B cell (primary cell): ENCODE data around the gene INO80C. TPM values are rescaled to one million over a fixed set of nuclear protein-coding genes. Genes with fewer than 3 reads are reported as not detected.

Experiments used
- ATAC-seq: fragments of 200-7000 bp; cut with Tn5 transposase; one replicate; pipeline ENCODE4 v1.10.0; 2021; ENCODE audit warnings: low read depth, mild to moderate bottlenecking, moderate number of reproducible peaks, moderate library complexity
- CTCF ChIA-PET: fragments of 350-600 bp; sonication (Branson Sonifier 250); formaldehyde crosslinking; loops from one replicate; lab custom pipeline; 2021; ENCODE audit warnings: antibody characterized with exemption, inconsistent platforms; lab: Charles Lee
- POLR2A ChIA-PET: fragments of 350-600 bp; sonication (Branson Sonifier 250); formaldehyde crosslinking; loops from one replicate; lab custom pipeline; 2021; ENCODE audit warnings: antibody characterized with exemption; lab: Charles Lee
- DNase-seq: peaks from one replicate; pipeline ENCODE4 v3.0.0; 2013
- H2AFZ ChIP-seq: 2 replicates; pipeline ENCODE4 v1.6.1; 2012; ENCODE audit warnings: mild to moderate bottlenecking, low read depth, low read length; ENCODE audit not compliant: insufficient read depth, poor library complexity, severe bottlenecking
- H3K27ac ChIP-seq, 2 donors: 1 replicate in 1 of 2; 2 replicates in 1 of 2; pipeline ENCODE4 v1.5.1; 2012 to 2013; ENCODE audit warnings: low read length in 2 of 2, mild to moderate bottlenecking in 2 of 2, moderate library complexity in 1 of 2
- H3K27me3 ChIP-seq, 4 experiments: fragments of 200-600 bp in 1 of 4; sonication (generic) in 1 of 4; replicated peaks in 1 of 4; 1 replicate in 2 of 4; 2 replicates in 2 of 4; pipeline versions ENCODE4 v1.6.1 to v1.7.0; 2013 to 2016; ENCODE audit warnings: low read length in 3 of 4, mild to moderate bottlenecking in 2 of 4, mixed read lengths in 1 of 4, moderate library complexity in 1 of 4; ENCODE audit not compliant: insufficient read depth in 4 of 4, control insufficient read depth in 3 of 4; ENCODE audit errors: control extremely low read depth in 1 of 4
- H3K36me3 ChIP-seq, 2 experiments: replicated peaks in 1 of 2; 1 replicate in 1 of 2; 2 replicates in 1 of 2; pipeline versions ENCODE4 v1.6.1 to v1.7.1; 2013; ENCODE audit warnings: low read length in 1 of 2; ENCODE audit not compliant: insufficient read depth in 2 of 2, control insufficient read depth in 1 of 2; ENCODE audit errors: control extremely low read depth in 1 of 2, extremely low read depth in 1 of 2
- H3K4me1 ChIP-seq, 2 donors: fragments of 200-600 bp in 1 of 2; sonication (generic) in 1 of 2; 1 replicate in 1 of 2; 2 replicates in 1 of 2; pipeline versions ENCODE4 v1.5.1 to v1.6.1; 2013 to 2017; ENCODE audit warnings: low read length in 2 of 2; ENCODE audit not compliant: control insufficient read depth in 2 of 2, insufficient read depth in 2 of 2
- H3K4me2 ChIP-seq: replicated peaks from 2 replicates; pipeline ENCODE3; 2012; ENCODE audit warnings: mild to moderate bottlenecking, low read depth, low read length; ENCODE audit not compliant: poor library complexity, severe bottlenecking
- H3K4me3 ChIP-seq, 5 experiments: fragments of 200-600 bp in 1 of 5; sonication (generic) in 1 of 5; 1 replicate in 3 of 5; 2 replicates in 2 of 5; pipeline versions ENCODE4 v1.5.1 to v1.7.0; 2011 to 2016; ENCODE audit warnings: low read length in 4 of 5, mild to moderate bottlenecking in 4 of 5, low read depth in 2 of 5, control low read depth in 1 of 5, moderate library complexity in 1 of 5; ENCODE audit not compliant: insufficient read depth in 1 of 5; ENCODE audit errors: control extremely low read depth in 1 of 5, extremely low read depth in 1 of 5
- H3K79me2 ChIP-seq: fragments of 200-600 bp; sonication (generic); one replicate; pipeline ENCODE4 v1.6.0; 2016; ENCODE audit warnings: low read length; ENCODE audit not compliant: control insufficient read depth, insufficient read depth
- H3K9ac ChIP-seq: fragments of 200-600 bp; sonication (generic); 2 replicates; pipeline ENCODE4 v1.6.1; 2017; ENCODE audit warnings: mild to moderate bottlenecking, low read length, moderate library complexity
- H3K9me3 ChIP-seq, 3 donors: one replicate each; pipeline versions ENCODE4 v1.6.1 to v1.7.1; 2013; ENCODE audit warnings: low read length in 2 of 3; ENCODE audit not compliant: control insufficient read depth in 2 of 3, insufficient read depth in 1 of 3; ENCODE audit errors: control extremely low read depth in 1 of 3
- H4K20me1 ChIP-seq: 2 replicates; pipeline ENCODE4 v1.6.0; 2012; ENCODE audit warnings: mild to moderate bottlenecking, low read length; ENCODE audit not compliant: insufficient read depth, control insufficient read depth, poor library complexity, severe bottlenecking
- H3K27ac Mint-ChIP-seq: one replicate; pipeline ENCODE4 v1.8.0; 2021; ENCODE audit warnings: mixed read lengths
- H3K27me3 Mint-ChIP-seq: one replicate; pipeline ENCODE4 v1.8.0; 2021; ENCODE audit warnings: mixed read lengths
- H3K4me1 Mint-ChIP-seq: one replicate; pipeline ENCODE4 v1.8.0; 2021; ENCODE audit warnings: mixed read lengths
- H3K4me3 Mint-ChIP-seq: one replicate; pipeline ENCODE4 v1.8.0; 2021; ENCODE audit warnings: mixed read lengths
- H3K9me3 Mint-ChIP-seq: one replicate; pipeline ENCODE4 v1.8.0; 2022; ENCODE audit warnings: mixed read lengths; ENCODE audit not compliant: insufficient read depth
- EZH2 ChIP-seq: IDR thresholded peaks from 2 replicates; pipeline ENCODE4 v1.6.1; 2012; ENCODE audit warnings: borderline replicate concordance, low read depth, mild to moderate bottlenecking, moderate library complexity, low read length; ENCODE audit not compliant: insufficient read depth, poor library complexity, severe bottlenecking
- WGBS: methylation state at CpG from one replicate; pipeline ENCODE4 v1.1.5; 2013; ENCODE audit warnings: missing lambda C conversion rate; ENCODE audit not compliant: insufficient coverage; 5-methylcytosine and 5-hydroxymethylcytosine counted together
- intact Hi-C: fragments of 100-400 bp; cut with micrococcal nuclease; formaldehyde crosslinking; loops from one replicate; pipeline ENCODE4 v1.10.0; 2022
- polyA plus RNA-seq: library from polyadenylated mRNA; depleted of rRNA; stranded (reverse); fragments of >200 nt; gene quantifications from 2 replicates; pipeline ENCODE4 v1.2.3, GENCODE V29; 2012
- total RNA-seq, 2 donors: library from RNA; stranded (reverse); fragments of 120-200 nt in 1 of 2; gene quantifications; 1 replicate in 1 of 2; 2 replicates in 1 of 2; pipeline versions ENCODE4 v1.2.3 to v1.2.4, GENCODE V29; 2013 to 2022
- TF ChIP-seq, protein P1 (sequence below): fragments of 200-600 bp; IDR thresholded peaks from one replicate; pipeline ENCODE4 v1.8.0; 2022; ENCODE audit warnings: antibody characterized with exemption, mild to moderate bottlenecking

The INO80C gene
- total and polyA plus RNA-seq, 2 donors (not counting 1 experiment from before 2014, with no cell fraction given), result 18.2 to 37.9 TPM

DNA sequence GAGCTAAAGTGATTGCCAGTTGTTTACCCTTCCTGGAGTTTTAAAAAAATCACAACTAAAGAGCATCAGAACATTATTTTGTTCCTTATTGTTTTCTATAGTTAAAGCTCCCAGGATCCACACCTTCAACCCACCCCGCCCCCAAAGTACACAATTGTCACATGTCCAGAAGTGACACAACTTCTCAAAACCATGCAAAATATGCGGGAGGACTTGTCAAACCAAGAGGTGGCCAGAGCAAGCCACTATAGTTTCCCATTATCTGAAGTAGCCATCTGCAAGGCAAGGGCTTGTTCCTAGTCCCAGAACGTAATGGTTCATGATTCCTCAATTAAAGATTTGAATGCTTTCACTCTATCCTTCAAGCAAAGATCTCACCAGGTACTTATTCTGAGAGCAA lies 9.9 kb upstream of the INO80C start:
- H3K27me3 Mint-ChIP-seq, result no peaks in the 10 kb centered on the region
- H3K4me1 Mint-ChIP-seq, result peaks cover 10% of the 10 kb centered on the region
- ChIA-PET POLR2A (no interaction called here), CTCF (no interaction called here)
- H3K4me3 Mint-ChIP-seq, result no peak overlapping the region
- no peak overlapping the region for H2AFZ ChIP-seq
- no peak for DNase-seq
- no peaks in the 10 kb centered on the region for H3K79me2 ChIP-seq
- no peaks in the 10 kb centered on the region for H4K20me1 ChIP-seq
- no peak overlapping the region for H3K4me3 ChIP-seq
- no peak overlapping the region for H3K4me2 ChIP-seq
- WGBS, result 93% methylated on average over 3 of the region's 3 CpGs
- H3K36me3 ChIP-seq, result no peaks in the 10 kb centered on the region
- H3K9me3 ChIP-seq, result no peaks in the 10 kb centered on the region
- intact Hi-C loops, result no loop called here
- no peaks in the 10 kb centered on the region for H3K27me3 ChIP-seq
- H3K4me1 ChIP-seq, result peaks cover 12% of the 10 kb centered on the region in 2 donors
- H3K27ac Mint-ChIP-seq, result no peak overlapping the region
- no peak overlapping the region for H3K27ac ChIP-seq
- ATAC-seq, result no peak
- H3K9ac ChIP-seq, result no peak overlapping the region
- TF ChIP-seq, protein P1, sequence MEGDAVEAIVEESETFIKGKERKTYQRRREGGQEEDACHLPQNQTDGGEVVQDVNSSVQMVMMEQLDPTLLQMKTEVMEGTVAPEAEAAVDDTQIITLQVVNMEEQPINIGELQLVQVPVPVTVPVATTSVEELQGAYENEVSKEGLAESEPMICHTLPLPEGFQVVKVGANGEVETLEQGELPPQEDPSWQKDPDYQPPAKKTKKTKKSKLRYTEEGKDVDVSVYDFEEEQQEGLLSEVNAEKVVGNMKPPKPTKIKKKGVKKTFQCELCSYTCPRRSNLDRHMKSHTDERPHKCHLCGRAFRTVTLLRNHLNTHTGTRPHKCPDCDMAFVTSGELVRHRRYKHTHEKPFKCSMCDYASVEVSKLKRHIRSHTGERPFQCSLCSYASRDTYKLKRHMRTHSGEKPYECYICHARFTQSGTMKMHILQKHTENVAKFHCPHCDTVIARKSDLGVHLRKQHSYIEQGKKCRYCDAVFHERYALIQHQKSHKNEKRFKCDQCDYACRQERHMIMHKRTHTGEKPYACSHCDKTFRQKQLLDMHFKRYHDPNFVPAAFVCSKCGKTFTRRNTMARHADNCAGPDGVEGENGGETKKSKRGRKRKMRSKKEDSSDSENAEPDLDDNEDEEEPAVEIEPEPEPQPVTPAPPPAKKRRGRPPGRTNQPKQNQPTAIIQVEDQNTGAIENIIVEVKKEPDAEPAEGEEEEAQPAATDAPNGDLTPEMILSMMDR, result no peak
- no peak for TF ChIP-seq EZH2
- H3K9me3 Mint-ChIP-seq, result peaks cover 3% of the 10 kb centered on the region

- ChIA-PET POLR2A (interaction anchor here (0.8 kb wide), 1 partner anchor 9 kb away, joined by 3 read pairs; no protein-coding TSS in a partner anchor), CTCF (no interaction called here)
- Mint-ChIP-seq H3K27ac (no peak overlapping the region), H3K4me3 (no peak overlapping the region), H3K9me3 (peaks cover 3% of the 10 kb centered on the region), H3K27me3 (no peaks in the 10 kb centered on the region), H3K4me1 (peaks cover 13% of the 10 kb centered on the region)
- peaks cover 13% of the 10 kb centered on the region in 2 donors for H3K4me1 ChIP-seq
- intact Hi-C loops, result no loop called here
- H3K4me2 ChIP-seq, result no peak overlapping the region
- no peak overlapping the region for H3K9ac ChIP-seq
- ATAC-seq (no peak), DNase-seq (no peak)
- H2AFZ ChIP-seq, result no peak overlapping the region
- TF ChIP-seq, protein P1, result no peak
- TF ChIP-seq EZH2, result no peak
- H3K36me3 ChIP-seq, result no peaks in the 10 kb centered on the region
- H3K4me3 ChIP-seq, result no peak overlapping the region
- H3K27ac ChIP-seq, result no peak overlapping the region
- H3K27me3 ChIP-seq, result no peaks in the 10 kb centered on the region
- no peaks in the 10 kb centered on the region for H3K9me3 ChIP-seq
- H3K79me2 ChIP-seq, result no peaks in the 10 kb centered on the region
- no peaks in the 10 kb centered on the region for H4K20me1 ChIP-seq
- WGBS, result 94% methylated on average over 2 of the region's 3 CpGs
Measured at GRCh38 chr18:35507192-35507591, 9.4 kb upstream of the INO80C start.
